Karpas-422 (cell line): ENCODE measurements around the gene SOX5. TPM values are rescaled to one million over a fixed set of nuclear protein-coding genes. Genes with fewer than 3 reads are reported as not detected.

Experiments used
- DNase-seq: peaks from one replicate; pipeline ENCODE4 v3.0.0-alpha.2; 2015
- H2AFZ ChIP-seq: fragments of 200-600 bp; sonication (generic); 2 replicates; pipeline ENCODE4 v1.6.1; 2014; ENCODE audit warnings: antibody characterized with exemption, low read length, mixed read lengths
- H3K27ac ChIP-seq: fragments of 200-600 bp; sonication (generic); 2 replicates; pipeline ENCODE4 v1.5.1; 2014; ENCODE audit warnings: mild to moderate bottlenecking, low read length, moderate library complexity
- H3K27me3 ChIP-seq: fragments of 200-600 bp; sonication (generic); 2 replicates; pipeline ENCODE4 v1.6.1; 2014; ENCODE audit warnings: low read length, mixed read lengths
- H3K36me3 ChIP-seq: fragments of 200-600 bp; sonication (generic); 2 replicates; pipeline ENCODE4 v1.6.1; 2014; ENCODE audit warnings: low read length, mixed read lengths; ENCODE audit not compliant: insufficient read depth
- H3K4me1 ChIP-seq: fragments of 200-600 bp; sonication (generic); 2 replicates; pipeline ENCODE4 v1.6.1; 2014; ENCODE audit warnings: mild to moderate bottlenecking, low read length, mixed read lengths
- H3K4me2 ChIP-seq: fragments of 200-600 bp; sonication (generic); 2 replicates; pipeline ENCODE4 v1.6.1; 2014; ENCODE audit warnings: low read length, low read depth, mild to moderate bottlenecking; ENCODE audit not compliant: poor library complexity, severe bottlenecking
- H3K4me3 ChIP-seq: fragments of 200-600 bp; sonication (generic); 2 replicates; pipeline ENCODE4 v1.5.1; 2014; ENCODE audit warnings: mild to moderate bottlenecking, antibody characterized with exemption, low read length, mixed read lengths
- H3K79me2 ChIP-seq: fragments of 200-600 bp; sonication (generic); 2 replicates; pipeline ENCODE4 v1.6.1; 2014; ENCODE audit warnings: mild to moderate bottlenecking, low read length, mixed read lengths
- H3K9ac ChIP-seq: fragments of 200-600 bp; sonication (generic); 2 replicates; pipeline ENCODE4 v1.6.0; 2014; ENCODE audit warnings: low read length
- H3K9me2 ChIP-seq: fragments of 200-600 bp; sonication (generic), shearing (Covaris generic); replicated peaks from 2 replicates; pipeline ENCODE4 v1.6.0; 2014; ENCODE audit warnings: mild to moderate bottlenecking, low read length, moderate library complexity; ENCODE audit not compliant: insufficient read depth
- H3K9me3 ChIP-seq: fragments of 300-700, 200-600 bp; sonication (generic); 2 replicates; pipeline ENCODE4 v1.6.1; 2014; ENCODE audit warnings: low read length, mixed read lengths
- H4K20me1 ChIP-seq: fragments of 200-600 bp; sonication (generic); 2 replicates; pipeline ENCODE4 v1.6.1; 2014; ENCODE audit warnings: mild to moderate bottlenecking, antibody characterized with exemption, low read length, low read depth; ENCODE audit not compliant: insufficient read depth
- total RNA-seq: library from RNA; depleted of rRNA; stranded (reverse); fragments of >200 nt; shearing (Covaris generic); gene quantifications from 2 replicates; pipeline ENCODE4 v1.2.3, GENCODE V29; 2014; ENCODE audit warnings: low replicate concordance

SOX5 gene
- total RNA-seq, 1 experiment from 2014 or later: 30.5 TPM

GRCh38 chr12:23930599-23930998 is 18.9 kb downstream of the SOX5 start:
- Histone ChIP-seq H3K9ac (no peak overlapping the region), H3K4me3 (no peak overlapping the region), H3K4me2 (no peak overlapping the region), H2AFZ (no peak overlapping the region), H3K9me2 (no peaks in the 10 kb centered on the region), H4K20me1 (no peaks in the 10 kb centered on the region), H3K4me1 (no peaks in the 10 kb centered on the region), H3K36me3 (no peaks in the 10 kb centered on the region), H3K79me2 (no peaks in the 10 kb centered on the region), H3K27me3 (no peaks in the 10 kb centered on the region), H3K9me3 (no peaks in the 10 kb centered on the region), H3K27ac (no peak overlapping the region)
- DNase-seq: no peak

GRCh38 chr12:23929906-23930305 is 19.6 kb downstream of the SOX5 start:
- no peaks in the 10 kb centered on the region for H3K9me3 ChIP-seq
- H2AFZ ChIP-seq: no peak overlapping the region
- H4K20me1 ChIP-seq: no peaks in the 10 kb centered on the region

GRCh38 chr12:23927907-23928306 is 21.6 kb downstream of the SOX5 start:
- Histone ChIP-seq H3K79me2 (no peaks in the 10 kb centered on the region), H3K4me3 (no peak overlapping the region), H4K20me1 (no peaks in the 10 kb centered on the region), H3K9me2 (no peaks in the 10 kb centered on the region), H3K36me3 (no peaks in the 10 kb centered on the region), H3K4me1 (no peaks in the 10 kb centered on the region), H2AFZ (no peak overlapping the region), H3K9me3 (no peaks in the 10 kb centered on the region), H3K9ac (no peak overlapping the region), H3K27ac (no peak overlapping the region), H3K27me3 (no peaks in the 10 kb centered on the region), H3K4me2 (no peak overlapping the region)
- DNase-seq: no peak

More at GRCh38 chr12:23929906-23930305, 19.6 kb downstream of the SOX5 start:
- Histone ChIP-seq H3K9ac (no peak overlapping the region), H3K79me2 (no peaks in the 10 kb centered on the region), H3K27me3 (no peaks in the 10 kb centered on the region), H3K27ac (no peak overlapping the region), H3K4me1 (no peaks in the 10 kb centered on the region), H3K4me3 (no peak overlapping the region), H3K9me2 (no peaks in the 10 kb centered on the region), H3K36me3 (no peaks in the 10 kb centered on the region), H3K4me2 (no peak overlapping the region)
- DNase-seq: no peak

- no peaks in the 10 kb centered on the region for H3K27me3 ChIP-seq
- no peak overlapping the region for H3K27ac ChIP-seq
- no peaks in the 10 kb centered on the region for H3K9me2 ChIP-seq
- no peaks in the 10 kb centered on the region for H4K20me1 ChIP-seq
- no peak overlapping the region for H3K9ac ChIP-seq
- no peaks in the 10 kb centered on the region for H3K36me3 ChIP-seq
- no peaks in the 10 kb centered on the region for H3K9me3 ChIP-seq
- DNase-seq: no peak
- no peaks in the 10 kb centered on the region for H3K4me1 ChIP-seq
- H3K4me2 ChIP-seq: no peak overlapping the region
- H2AFZ ChIP-seq: no peak overlapping the region
- H3K79me2 ChIP-seq: no peaks in the 10 kb centered on the region
- no peak overlapping the region for H3K4me3 ChIP-seq
These were observed 28.2 kb downstream of the SOX5 start for GRCh38 chr12:23921099-23921856.

GRCh38 chr12:23911574-23911973 is 37.9 kb downstream of the SOX5 start:
- no peaks in the 10 kb centered on the region for H3K79me2 ChIP-seq
- H3K9ac ChIP-seq: no peak overlapping the region

GRCh38 chr12:23909551-23909950 is 39.9 kb downstream of the SOX5 start:
- H2AFZ ChIP-seq: no peak overlapping the region

More at GRCh38 chr12:23911574-23911973, 37.9 kb downstream of the SOX5 start:
- Histone ChIP-seq H3K9me3 (no peaks in the 10 kb centered on the region), H3K4me1 (no peaks in the 10 kb centered on the region), H3K27ac (no peak overlapping the region), H3K36me3 (no peaks in the 10 kb centered on the region), H3K27me3 (no peaks in the 10 kb centered on the region), H3K4me2 (no peak overlapping the region), H4K20me1 (no peaks in the 10 kb centered on the region), H2AFZ (no peak overlapping the region), H3K4me3 (no peak overlapping the region), H3K9me2 (no peaks in the 10 kb centered on the region)
- no peak for DNase-seq

GRCh38 chr12:23906329-23906728 is 43.1 kb downstream of the SOX5 start:
- Histone ChIP-seq H3K36me3 (no peaks in the 10 kb centered on the region), H3K4me2 (no peak overlapping the region), H3K9me2 (no peaks in the 10 kb centered on the region), H3K27me3 (no peaks in the 10 kb centered on the region), H3K4me1 (no peaks in the 10 kb centered on the region), H4K20me1 (no peaks in the 10 kb centered on the region), H3K9ac (no peak overlapping the region), H3K79me2 (no peaks in the 10 kb centered on the region), H3K9me3 (no peaks in the 10 kb centered on the region), H3K4me3 (no peak overlapping the region), H2AFZ (no peak overlapping the region), H3K27ac (no peak overlapping the region)
- no peak for DNase-seq

More at GRCh38 chr12:23909551-23909950, 39.9 kb downstream of the SOX5 start:
- Histone ChIP-seq H3K4me3 (no peak overlapping the region), H3K27ac (no peak overlapping the region), H3K4me2 (no peak overlapping the region), H3K79me2 (no peaks in the 10 kb centered on the region), H3K4me1 (no peaks in the 10 kb centered on the region), H3K9ac (no peak overlapping the region), H3K27me3 (no peaks in the 10 kb centered on the region), H4K20me1 (no peaks in the 10 kb centered on the region), H3K36me3 (no peaks in the 10 kb centered on the region), H3K9me2 (no peaks in the 10 kb centered on the region), H3K9me3 (no peaks in the 10 kb centered on the region)
- DNase-seq: no peak

GRCh38 chr12:23899434-23899833 is 50.0 kb downstream of the SOX5 start:
- Histone ChIP-seq H3K4me3 (no peak overlapping the region), H3K4me1 (no peaks in the 10 kb centered on the region), H3K27me3 (no peaks in the 10 kb centered on the region), H3K9ac (no peak overlapping the region), H4K20me1 (no peaks in the 10 kb centered on the region), H3K27ac (no peak overlapping the region), H3K36me3 (no peaks in the 10 kb centered on the region), H3K79me2 (no peaks in the 10 kb centered on the region), H3K9me3 (no peaks in the 10 kb centered on the region), H3K9me2 (no peaks in the 10 kb centered on the region), H3K4me2 (no peak overlapping the region), H2AFZ (no peak overlapping the region)
- no peak for DNase-seq
